Measurements from ENCODE around the gene SFMBT1. TPM values are rescaled to one million over a fixed set of nuclear protein-coding genes. Genes with fewer than 3 reads are reported as not detected.

SFMBT1 gene
- polyA plus RNA-seq, 1 of the 3 experiments (the other 2 are of a cell fraction), result 0.72 TPM

DNA sequence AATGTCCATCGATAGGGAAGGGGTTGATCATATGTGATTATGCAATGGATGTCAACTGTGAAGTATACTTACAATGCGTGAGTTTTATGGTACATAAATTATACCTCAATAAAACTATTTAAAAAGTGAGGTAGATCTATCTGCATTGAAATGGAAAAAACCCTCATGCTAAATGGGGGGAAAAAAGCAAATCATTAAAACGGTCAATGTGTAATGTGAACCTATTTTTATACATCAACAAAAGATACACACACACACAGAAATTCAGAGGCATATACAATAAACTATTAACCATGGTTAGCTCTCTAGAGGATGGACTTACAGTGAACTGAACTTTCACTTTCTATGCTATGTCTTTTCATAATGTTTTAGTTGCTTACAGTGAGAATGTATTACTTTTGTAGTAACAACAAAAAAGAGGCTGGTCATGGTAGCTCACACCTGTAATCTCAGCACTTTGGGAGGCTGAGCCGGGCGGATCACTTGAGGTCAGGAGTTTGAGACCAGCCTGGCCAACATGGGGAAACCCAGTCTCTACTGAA is 171.6 kb downstream of the SFMBT1 start (continued):
- TF ChIP-seq RCOR1 (IDR thresholded peaks at IDR 0.05; ENCODE audit: low read length) (no peak), NFIC (IDR thresholded peaks at IDR 0.05; ENCODE audit: borderline replicate concordance) (no peak), FOXM1 (IDR thresholded peaks at IDR 0.05; ENCODE audit: low read depth) (no peak), SMC3 (IDR thresholded peaks at IDR 0.05; ENCODE audit: low read depth, low read length) (no peak), CHD2 (IDR thresholded peaks at IDR 0.05; ENCODE audit: low read length, partially characterized antibody) (no peak), NRF1 (IDR thresholded peaks at IDR 0.05; ENCODE audit: low read depth, low read length) (no peak), EZH2phosphoT487 (IDR thresholded peaks at IDR 0.05; ENCODE audit: borderline replicate concordance, low read depth) (no peak), GABPA (IDR thresholded peaks at IDR 0.05; ENCODE audit: low read depth) (no peak)
- TF ChIP-seq, protein P1, sequence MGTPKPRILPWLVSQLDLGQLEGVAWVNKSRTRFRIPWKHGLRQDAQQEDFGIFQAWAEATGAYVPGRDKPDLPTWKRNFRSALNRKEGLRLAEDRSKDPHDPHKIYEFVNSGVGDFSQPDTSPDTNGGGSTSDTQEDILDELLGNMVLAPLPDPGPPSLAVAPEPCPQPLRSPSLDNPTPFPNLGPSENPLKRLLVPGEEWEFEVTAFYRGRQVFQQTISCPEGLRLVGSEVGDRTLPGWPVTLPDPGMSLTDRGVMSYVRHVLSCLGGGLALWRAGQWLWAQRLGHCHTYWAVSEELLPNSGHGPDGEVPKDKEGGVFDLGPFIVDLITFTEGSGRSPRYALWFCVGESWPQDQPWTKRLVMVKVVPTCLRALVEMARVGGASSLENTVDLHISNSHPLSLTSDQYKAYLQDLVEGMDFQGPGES (IDR thresholded peaks at IDR 0.05; ENCODE audit: low read depth, low read length), result no peak
- TF ChIP-seq, protein P2, sequence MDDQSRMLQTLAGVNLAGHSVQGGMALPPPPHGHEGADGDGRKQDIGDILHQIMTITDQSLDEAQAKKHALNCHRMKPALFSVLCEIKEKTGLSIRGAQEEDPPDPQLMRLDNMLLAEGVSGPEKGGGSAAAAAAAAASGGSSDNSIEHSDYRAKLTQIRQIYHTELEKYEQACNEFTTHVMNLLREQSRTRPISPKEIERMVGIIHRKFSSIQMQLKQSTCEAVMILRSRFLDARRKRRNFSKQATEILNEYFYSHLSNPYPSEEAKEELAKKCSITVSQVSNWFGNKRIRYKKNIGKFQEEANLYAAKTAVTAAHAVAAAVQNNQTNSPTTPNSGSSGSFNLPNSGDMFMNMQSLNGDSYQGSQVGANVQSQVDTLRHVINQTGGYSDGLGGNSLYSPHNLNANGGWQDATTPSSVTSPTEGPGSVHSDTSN (IDR thresholded peaks at IDR 0.05), result no peak

DNA sequence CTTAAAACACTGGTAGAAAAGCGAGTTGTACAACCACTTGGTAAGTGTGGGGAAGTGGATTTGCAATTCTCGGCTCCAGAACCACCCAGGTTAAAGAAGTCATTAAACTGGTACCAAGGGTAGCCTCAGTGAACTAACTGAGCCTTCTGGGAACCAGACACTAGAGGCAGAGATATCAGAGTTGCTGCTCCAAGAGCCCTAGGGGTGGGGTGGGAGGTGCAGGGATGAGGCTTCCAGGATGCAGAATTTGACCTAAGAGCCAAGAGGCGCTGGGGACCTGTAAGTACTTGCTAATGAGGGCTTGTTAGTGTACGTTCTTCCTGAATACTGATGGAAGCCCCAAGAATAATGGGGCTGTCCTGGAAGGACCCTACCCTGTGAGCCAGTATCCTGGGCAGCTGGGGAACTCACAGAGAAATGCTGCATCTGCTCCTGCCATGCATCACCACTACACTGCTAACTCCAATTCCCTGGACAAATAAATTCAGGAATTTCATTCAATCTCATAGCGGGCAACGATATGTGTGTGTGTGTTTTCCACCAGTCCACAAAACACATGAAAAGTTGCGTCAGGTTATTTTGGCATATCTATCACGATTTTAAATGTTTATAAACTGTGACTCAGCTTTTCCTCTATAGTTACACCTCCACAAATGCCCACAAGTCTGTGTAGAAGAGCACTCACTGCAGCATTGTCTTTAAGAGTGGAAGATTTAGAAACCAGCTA is 172.3 kb downstream of the SFMBT1 start:
- no peak overlapping the region for H3K9ac ChIP-seq
- H4K20me1 ChIP-seq (ENCODE audit: insufficient read depth), result 0 out of 2 replicates have a peak, but pooled peaks cover 4% of the 10 kb centered on the region
- no peaks in the 10 kb centered on the region for H3K9me2 ChIP-seq
- H3K79me2 ChIP-seq (ENCODE audit: insufficient read depth), result no peaks in the 10 kb centered on the region
- no peak for TF ChIP-seq TAF1 (IDR thresholded peaks at IDR 0.05; ENCODE audit: borderline replicate concordance, low read depth, low read length)
- no peak for TF ChIP-seq RCOR1 (IDR thresholded peaks at IDR 0.05; ENCODE audit: low read length)
- no peak for TF ChIP-seq GATA2 (CRISPR knock-in tag; IDR thresholded peaks at IDR 0.05)
- TF ChIP-seq MXI1 (IDR thresholded peaks at IDR 0.05; ENCODE audit: low read depth, low read length), result no peak
- TF ChIP-seq MEF2A (IDR thresholded peaks at IDR 0.05; ENCODE audit: borderline replicate concordance, low read depth), result no peak
- TF ChIP-seq EZH2phosphoT487 (IDR thresholded peaks at IDR 0.05; ENCODE audit: borderline replicate concordance, low read depth), result no peak
- no peak for TF ChIP-seq GABPA (IDR thresholded peaks at IDR 0.05; ENCODE audit: low read depth)
- no peak for TF ChIP-seq TEAD4 (IDR thresholded peaks at IDR 0.05; ENCODE audit: borderline replicate concordance, insufficient read depth)
- ChIA-PET CTCF (no interaction called here), POLR2A (no interaction called here)
- no peaks in the 10 kb centered on the region for H3K27me3 ChIP-seq (ENCODE audit: insufficient read depth)
- WGBS (ENCODE audit: low lambda C conversion rate), result 94% methylated on average over 8 of the region's 8 CpGs
- no peak overlapping the region for H2AFZ ChIP-seq (ENCODE audit: low read depth)
- no peak for DNase-seq
- no peaks in the 10 kb centered on the region for H3F3A ChIP-seq (replicated peaks; ENCODE audit: insufficient read depth)
- H3K36me3 ChIP-seq (replicated peaks in 1 of 2; ENCODE audit: control insufficient read depth in 1 of 2, insufficient read depth in 2 of 2, low read length in 1 of 2), result no peaks in the 10 kb centered on the region
- H3K4me2 ChIP-seq, result no peak overlapping the region
- peaks cover 0 to 4% of the 10 kb centered on the region in 2 experiments; a peak in 1 of 4 replicates for H3K4me1 ChIP-seq (ENCODE audit: control insufficient read depth in 1 of 2, insufficient read depth in 2 of 2, low read depth in 1 of 2, low read length in 1 of 2)
- H3K4me3 ChIP-seq (ENCODE audit: low read depth in 2 of 2, low read length in 1 of 2), result no peak overlapping the region
- no peaks in the 10 kb centered on the region for H3K9me3 ChIP-seq
- H3K27ac ChIP-seq (ENCODE audit: low read depth in 2 of 2, low read length in 1 of 2), result no peak overlapping the region
